DMS 273 (cell line): ENCODE data around the gene ASTN1.
"Not testable (repeated sequence)": the region's sequence is repeated elsewhere in the genome, so short reads cannot be mapped to it uniquely, and the experiment has no call there.

Experiments
- DNase-seq: peaks from one replicate; lab custom pipeline; 2025; ENCODE audit not compliant: unreplicated experiment; lab: John Stamatoyannopoulos, UW

Gene ASTN1

DNA sequence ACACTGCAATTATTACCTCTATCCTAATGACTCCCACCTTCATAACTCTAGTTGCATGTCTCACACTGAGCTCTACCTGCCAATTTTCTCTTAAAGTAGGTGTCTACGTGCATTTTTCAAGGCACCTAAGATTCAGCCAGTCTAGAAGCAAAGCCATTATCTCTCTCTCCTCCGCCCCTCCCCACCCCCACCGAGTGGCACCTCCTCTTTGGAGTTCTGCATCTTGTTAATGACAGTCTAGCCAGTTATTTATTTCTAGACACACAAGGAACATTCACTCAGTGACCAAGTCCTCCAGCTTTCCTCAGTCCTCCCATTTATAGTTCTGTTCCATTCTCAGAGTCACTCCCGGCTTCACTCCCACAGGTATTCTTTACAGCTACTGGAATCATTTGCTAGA lies 47.6 kb downstream of the ASTN1 start:
- DNase-seq: no peak

DNA sequence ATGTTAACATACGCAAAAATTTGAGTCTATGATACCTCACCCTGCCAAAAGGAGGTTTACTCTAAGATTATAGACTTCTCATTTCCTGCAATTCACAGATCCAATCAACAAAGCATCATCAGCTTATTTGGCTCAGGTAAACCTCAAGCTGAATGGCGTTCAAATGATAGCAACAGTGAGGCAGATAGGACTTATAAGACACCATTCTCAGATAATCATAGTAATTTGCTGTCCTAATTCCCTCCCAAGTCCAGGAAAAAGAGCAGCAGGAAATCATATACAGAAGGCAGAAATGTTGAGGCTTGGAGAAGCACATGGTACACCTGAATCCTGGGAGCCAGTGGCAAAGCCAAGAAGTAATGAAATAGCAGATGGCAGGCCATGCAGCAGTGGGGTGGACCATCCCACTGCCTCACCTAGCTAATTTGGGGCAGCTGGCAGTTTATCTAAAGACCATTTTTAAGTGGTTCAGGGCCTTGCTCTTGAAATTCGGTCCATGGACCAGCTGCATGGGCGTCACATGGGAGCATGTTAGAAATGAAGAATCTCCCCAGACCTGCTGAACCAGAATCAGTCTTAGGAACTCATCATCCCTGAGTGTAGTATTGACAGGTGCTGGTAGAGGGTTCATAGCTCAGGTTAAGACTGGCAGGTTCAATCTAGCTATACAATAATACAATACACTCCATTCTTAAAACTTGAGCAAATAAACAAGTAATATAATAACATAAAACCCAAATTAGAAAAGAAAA lies 57.7 kb downstream of the ASTN1 start:
- DNase-seq: no peak

DNA sequence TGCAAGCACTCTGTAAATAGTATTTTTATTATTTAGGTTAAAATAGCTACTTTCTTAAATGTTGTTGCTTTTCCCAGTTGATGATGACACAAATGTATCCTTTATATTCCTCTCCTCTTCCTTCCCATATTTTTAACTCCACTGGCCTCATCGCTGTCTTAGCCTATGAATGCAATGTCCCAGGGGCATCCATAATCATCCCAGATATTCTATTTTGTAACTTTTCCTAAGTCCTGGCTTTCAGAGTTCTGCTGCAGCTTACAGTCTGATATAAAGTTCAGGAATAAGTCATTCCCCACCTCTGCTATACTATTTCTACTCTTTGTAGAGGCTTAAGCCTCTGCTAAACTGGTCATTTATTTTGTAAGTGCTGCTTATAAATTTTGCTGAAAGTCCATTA lies 58.3 kb downstream of the ASTN1 start:
- DNase-seq: no peak

DNA sequence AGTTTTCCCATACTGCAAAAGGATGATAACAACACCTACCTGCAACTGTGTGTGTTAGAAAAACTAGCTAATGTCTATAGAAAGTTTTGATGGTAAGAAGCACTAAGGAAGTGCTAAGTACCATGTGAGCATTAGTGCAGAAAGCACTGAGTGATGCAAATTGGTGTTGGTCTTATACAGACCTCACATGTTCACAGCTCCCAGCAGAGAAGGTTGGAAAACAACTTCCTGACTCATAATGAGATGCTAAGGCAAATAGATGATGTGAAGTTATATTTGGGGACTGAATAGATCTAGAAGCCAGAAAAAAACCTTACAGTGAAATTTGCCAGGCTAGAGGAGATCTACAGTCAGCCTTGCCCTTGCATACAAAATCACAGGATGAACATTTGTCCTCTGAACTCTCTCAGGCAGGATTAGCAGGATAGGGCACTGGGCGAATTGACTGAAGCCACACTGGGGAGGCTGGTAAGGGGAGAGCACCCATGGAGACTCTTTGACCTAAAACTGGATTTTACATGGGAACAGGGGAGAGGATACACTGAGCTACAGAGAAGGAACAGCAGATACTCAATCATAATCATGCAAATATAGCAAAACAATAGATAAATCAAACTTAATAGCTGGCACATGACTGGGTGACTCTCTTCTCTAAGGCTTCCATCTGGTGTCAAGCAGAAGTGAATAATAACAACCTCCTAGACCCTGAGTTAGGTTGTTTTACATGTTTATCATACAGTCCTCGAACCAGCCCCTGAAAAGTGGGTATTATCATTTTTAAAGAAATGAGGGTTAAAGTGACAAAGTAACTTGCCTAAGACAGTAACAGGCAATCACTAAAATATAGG lies 61.3 kb downstream of the ASTN1 start:
- DNase-seq: no peak

DNA sequence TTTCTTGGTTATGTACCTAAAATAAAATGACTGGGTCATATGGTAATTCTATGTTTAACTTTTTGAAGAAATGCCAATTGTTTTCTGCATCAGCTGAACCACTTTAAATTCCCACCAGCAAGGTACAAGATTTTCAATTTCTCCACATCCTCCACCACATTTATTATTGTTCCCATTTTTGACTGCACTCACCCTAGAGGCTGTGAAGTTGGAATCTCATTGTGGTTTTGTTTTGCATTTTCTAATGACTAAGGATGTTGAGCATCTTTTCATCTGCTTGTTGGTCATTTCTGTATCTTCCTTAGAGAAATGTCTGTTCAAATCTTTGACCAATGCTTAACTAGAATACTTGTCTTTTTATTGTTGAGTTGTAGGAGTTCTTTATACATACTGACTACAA lies 72.5 kb downstream of the ASTN1 start:
- no peak for DNase-seq

- DNase-seq: no peak
Observed at GRCh38 chr1:177091040-177091439, 73.5 kb downstream of the ASTN1 start.

DNA sequence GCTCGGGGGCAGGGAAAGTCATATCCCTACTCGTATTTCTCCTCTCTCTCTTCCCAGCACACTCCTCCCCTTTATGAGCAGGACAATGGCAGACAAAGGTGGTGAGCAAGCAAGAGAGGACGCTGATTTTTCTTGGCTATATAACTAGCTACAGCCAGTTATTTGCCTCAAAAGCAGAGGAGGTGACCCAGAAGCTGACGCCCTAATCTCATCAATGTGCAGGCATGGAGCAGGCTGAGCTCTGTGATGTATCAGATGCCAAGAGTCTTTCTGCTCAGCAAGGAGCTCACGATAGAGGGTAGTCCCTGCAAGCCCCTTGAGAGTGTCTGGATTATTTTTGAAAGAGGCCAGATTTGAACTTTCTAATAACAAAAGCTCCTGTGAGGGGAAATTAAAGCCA lies 75.5 kb downstream of the ASTN1 start:
- DNase-seq: no peak

GRCh38 chr1:177082855-177083693 lies 81.4 kb downstream of the ASTN1 start:
- no peak for DNase-seq

DNA sequence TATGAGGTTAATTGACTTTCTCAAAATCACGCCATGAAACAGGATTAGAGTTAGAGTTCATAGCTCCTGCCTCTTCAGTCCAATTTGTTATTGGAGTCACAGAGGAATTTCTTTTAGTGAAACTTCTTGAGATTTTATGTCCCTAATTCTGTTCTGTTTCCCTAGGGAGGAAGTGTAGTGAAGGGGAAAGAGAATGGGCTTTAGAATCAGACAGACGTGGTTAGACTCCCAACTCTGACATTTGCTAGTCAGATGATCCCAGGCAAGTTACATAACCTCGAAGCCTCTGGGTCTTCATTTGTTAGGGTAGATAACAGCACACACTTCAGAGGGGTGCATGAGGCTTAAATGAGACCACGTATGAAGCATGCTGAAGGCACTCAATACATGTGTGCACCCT lies 83.9 kb downstream of the ASTN1 start:
- DNase-seq: no peak

GRCh38 chr1:177077734-177078499 lies 86.6 kb downstream of the ASTN1 start:
- DNase-seq: no peak

DNA sequence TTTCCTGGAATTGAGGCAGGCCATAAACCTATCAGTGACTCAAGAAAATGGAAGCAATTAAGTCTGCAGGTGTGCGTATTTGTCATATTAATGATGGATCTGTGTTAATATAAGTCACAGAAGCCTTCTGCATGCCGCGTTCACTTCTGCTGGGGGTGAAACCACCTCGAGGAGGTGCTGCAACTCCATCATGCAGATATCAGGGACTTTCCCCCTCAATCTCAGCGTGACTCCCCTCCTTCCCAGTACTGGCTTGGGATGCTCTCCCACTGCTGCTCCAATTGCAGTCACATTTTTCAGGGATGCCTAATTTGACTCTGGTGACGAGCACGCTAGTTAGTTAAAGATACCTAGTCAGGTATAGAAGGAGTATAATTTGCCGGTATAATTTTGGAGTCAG lies 87.5 kb downstream of the ASTN1 start:
- no peak for DNase-seq

GRCh38 chr1:177074811-177075210 lies 89.7 kb downstream of the ASTN1 start:
- not testable (repeated sequence) for DNase-seq

GRCh38 chr1:177069490-177069889 lies 95.0 kb downstream of the ASTN1 start:
- no peak for DNase-seq

DNA sequence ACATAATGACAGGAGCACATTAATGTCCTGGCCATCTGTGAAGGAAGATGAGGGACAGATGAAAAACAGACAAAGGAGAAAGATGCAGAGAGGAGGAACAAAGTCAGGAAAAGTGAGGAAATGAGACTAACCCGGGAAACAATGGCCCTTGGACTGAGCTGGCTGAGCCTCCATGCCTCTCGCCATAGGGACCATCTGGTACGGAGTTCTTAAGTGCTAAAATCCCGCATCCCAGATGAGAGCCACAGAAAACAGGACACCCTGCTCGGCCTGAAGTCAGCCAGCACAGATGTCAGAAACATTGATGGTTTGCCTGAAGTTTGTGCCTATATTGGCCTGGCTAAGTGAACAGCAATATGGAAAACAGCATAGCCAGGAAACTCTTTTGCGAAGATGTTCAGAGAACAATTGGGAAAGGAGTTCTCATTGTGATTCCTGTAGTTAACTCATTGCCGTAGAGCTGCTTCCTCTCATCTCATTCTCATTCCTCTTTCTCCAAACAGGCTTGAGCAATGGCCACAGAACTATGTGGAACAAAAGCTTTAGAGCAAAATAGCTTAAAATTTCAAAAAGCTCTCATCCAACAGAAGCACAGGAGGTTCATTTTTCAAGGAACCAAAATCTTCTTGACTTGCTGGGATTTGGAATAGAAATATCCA lies 96.6 kb downstream of the ASTN1 start:
- DNase-seq: no peak

DNA sequence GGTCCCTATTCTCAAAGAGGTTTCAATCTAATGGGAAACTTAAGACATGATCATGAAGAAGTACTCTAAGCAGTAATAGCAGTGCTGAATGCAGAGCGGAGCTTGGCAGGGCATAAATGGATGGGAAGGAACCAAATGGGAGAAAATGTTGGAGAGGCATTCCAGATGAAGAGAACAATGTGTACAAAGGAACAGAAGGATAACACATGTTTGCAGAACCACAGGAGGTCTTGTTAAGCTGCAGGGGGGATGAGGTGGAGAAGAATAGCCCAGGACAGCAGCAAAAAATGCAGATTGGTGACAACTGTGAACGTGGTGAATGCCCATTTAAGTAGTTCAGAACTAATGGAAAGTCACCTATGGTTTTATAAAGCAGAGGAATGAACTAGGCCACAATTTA lies 99.1 kb downstream of the ASTN1 start:
- no peak for DNase-seq

DNA sequence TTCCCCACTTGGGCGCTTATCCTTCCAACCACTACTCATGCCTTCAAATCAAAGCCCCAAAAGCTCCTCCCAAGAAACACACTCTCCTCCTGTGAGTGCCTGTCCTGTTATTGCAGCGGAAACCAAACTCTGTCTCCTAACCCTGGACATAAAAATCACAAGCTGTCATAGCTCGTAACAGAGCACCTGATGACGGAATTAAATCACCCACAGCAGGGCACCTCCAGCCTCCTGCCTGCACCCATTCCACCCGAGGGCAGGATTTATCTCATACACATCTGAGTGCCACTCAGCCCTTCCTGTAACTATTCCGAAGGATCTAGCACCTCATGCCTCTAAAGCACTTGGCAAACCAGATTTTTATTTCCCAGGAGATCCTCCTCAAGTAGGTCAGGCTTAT lies 100.9 kb downstream of the ASTN1 start:
- no peak for DNase-seq

GRCh38 chr1:177054542-177054941 lies 110.0 kb downstream of the ASTN1 start:
- no peak for DNase-seq

- DNase-seq: no peak
Observed at GRCh38 chr1:177053648-177054047, 110.9 kb downstream of the ASTN1 start.

DNA sequence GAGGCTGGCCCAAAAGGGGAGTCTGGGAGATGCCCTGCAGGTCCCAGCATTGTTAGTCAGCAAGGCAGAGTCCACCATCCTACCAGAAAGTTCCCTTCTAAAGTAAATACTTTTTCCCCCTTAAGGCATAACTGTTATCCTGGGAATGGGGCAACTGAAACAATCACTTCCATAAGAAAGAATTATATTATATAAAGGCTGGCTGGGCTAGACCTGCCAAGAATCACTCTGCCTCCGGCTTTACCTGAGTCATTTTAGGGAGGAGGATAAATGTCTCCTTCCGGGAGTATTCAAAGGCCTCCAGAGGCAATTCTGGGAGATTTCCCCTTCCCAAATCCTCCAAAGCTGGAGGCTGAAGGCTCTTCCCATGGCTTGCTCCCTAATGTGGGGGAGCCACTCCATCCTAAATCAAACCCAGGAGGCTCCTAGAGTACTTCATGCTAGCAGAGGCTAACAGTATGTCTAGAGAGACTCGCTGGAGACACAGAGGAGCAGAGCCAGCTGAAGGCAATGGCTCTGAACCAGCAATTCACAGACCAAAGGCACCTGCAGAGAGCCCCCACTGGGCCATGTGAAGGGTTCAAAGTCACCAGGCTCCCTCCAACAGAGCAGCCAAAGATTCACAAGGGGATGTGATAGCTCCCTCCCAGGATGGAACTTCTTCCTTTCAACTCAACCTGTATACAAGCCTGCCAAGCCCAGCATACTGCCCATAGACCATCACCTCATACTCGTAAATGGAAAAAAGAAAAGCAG lies 116.0 kb downstream of the ASTN1 start:
- DNase-seq: no peak

DNA sequence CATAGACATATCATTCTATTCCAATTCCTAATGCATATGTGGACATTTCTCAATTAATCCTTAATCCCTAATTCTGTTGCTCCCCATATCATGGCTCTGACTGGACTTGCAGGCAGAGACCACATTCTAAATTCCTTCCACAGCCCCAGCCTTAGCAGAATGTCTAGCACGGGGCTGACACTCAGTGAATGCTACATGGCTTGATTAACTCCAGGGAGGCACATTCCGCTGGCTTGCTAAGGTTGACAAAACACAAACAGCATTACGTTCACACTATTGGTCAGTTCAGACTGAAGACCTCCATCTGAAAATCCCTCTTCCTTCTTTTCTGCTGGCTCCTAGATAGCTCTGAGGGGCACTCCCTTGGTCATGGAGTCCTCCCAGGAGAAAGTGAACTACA lies 119.4 kb downstream of the ASTN1 start:
- DNase-seq: no peak
